ENCODE data around the gene SPOCK1.

The SPOCK1 gene

DNA sequence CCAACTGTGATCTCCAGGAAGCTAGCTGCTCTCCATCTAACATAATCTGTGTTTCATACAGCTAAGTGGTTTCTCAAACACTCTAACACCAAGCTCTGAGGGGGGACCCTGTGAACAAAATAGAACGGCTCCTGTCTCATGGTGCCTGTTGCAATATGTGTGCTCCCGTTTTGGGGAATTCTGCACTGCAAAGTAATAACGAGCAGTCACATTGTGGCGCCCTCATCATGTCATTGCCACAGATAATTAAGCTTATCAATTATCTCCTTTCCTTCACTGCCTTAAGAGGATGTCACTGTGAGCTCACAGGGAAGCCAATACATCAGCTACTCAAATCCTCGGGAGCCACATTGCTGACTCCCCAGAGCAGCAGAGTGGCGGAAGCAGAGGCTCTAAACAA lies 416.2 kb downstream of the SPOCK1 start:
- no peak for DNase-seq (ENCODE audit: low read depth)
- H3K4me3 ChIP-seq (ENCODE audit: low read length), result no peak overlapping the region
- TF ChIP-seq CTCF (conservative IDR thresholded peaks at IDR 0.05; ENCODE audit: low read depth, low read length), result no peak

DNA sequence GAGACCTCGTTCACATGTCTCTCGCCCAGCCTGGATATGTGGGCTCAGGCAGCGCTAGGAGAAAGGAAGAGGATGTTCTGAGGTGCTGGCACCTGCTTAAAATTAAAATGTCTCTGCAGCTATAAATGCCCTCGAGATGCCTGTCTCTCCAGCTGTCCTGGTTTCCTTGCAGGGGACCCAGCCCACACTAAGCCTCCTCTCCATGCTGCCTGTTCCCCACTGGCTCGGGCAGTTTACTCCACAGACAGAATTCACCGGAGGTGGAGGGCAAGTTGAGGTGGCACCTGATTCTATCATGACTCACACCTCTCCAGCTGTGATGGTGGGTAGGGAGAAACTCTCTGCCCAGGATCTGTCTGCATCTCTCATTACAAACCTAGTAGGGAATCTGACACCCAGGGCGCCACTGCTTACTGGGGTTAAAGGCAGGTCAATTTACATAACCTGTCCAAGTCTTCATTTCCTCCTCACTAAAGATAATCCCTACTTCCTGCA lies 420.9 kb downstream of the SPOCK1 start:
- no peak for TF ChIP-seq CTCF (conservative IDR thresholded peaks at IDR 0.05; ENCODE audit: low read depth, low read length)
- no peak overlapping the region for H3K4me3 ChIP-seq (ENCODE audit: low read length)
- no peak for DNase-seq (ENCODE audit: low read depth)

DNA sequence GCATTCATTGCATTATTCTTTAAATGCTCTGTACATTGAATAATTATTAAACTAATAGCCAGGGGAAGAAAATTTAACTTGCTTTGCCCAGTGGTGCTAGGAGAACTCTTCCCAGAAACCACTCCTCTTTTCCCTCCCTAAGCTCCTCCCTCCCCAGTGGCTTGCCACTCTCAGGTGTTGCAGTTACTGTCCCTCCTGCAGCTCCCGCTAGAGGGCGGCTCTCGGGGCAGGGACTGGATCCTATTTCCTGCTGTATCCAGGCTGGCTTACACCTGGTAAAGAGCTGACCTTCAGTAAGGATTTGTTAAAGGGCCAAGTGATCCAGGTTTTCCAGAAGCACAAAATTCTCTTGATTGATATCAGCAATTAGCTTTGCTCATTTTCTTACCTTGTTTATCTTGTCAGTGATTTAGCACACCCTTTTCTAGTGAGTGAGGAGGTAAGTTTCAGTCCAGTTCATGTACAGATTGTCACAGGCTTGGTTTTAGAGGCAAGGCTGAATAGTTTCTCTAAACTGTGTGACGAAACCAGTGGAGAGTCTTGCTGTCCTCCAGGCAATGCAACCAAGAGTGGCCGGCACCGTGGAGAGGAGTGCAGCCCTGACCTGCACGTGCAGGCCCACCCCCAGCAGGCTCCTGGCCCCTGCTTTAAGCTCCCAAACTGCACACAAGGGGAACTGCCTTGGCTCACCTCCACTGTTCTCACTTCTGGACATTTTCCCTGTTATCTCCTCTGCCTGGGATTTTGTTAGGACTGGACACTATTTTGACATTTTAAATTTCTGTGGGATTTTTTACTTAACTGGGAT lies 423.8 kb downstream of the SPOCK1 start:
- DNase-seq (ENCODE audit: low read depth), result no peak
- TF ChIP-seq CTCF (conservative IDR thresholded peaks at IDR 0.05; ENCODE audit: low read depth, low read length), result peak; percentile 89
- no peak overlapping the region for H3K4me3 ChIP-seq (ENCODE audit: low read length)

- no peak for TF ChIP-seq CTCF (conservative IDR thresholded peaks at IDR 0.05; ENCODE audit: low read depth, low read length)
- no peak for DNase-seq (ENCODE audit: low read depth)
- no peak overlapping the region for H3K4me3 ChIP-seq (ENCODE audit: low read length)
Observed at GRCh38 chr5:137073189-137073588, 425.9 kb downstream of the SPOCK1 start.

GRCh38 chr5:137072361-137073115 lies 426.6 kb downstream of the SPOCK1 start:
- no peak for DNase-seq (ENCODE audit: low read depth)
- no peak for TF ChIP-seq CTCF (conservative IDR thresholded peaks at IDR 0.05; ENCODE audit: low read depth, low read length)
- no peak overlapping the region for H3K4me3 ChIP-seq (ENCODE audit: low read length)

DNA sequence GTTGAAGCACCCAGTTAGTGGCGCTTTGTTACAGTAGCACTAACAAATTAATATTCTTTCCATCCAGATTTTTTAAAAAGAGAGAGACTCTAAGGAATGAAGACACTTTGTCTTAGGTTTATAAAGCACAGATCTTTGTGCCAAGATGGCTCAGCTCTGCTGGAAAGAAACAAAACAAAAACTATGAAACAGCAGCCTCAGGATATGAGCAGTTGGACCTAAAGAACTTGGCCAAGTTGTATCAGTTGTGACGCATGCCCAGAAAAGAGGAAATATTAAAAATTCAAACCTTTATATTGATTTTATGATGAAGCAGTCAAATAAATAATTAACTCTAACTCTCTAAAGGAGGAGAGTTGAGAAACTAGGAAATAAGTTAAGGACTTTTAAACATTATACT lies 427.2 kb downstream of the SPOCK1 start:
- TF ChIP-seq CTCF (conservative IDR thresholded peaks at IDR 0.05; ENCODE audit: low read depth, low read length), result no peak
- no peak overlapping the region for H3K4me3 ChIP-seq (ENCODE audit: low read length)
- no peak for DNase-seq (ENCODE audit: low read depth)
